Upper lobe of right lung (tissue), 1 donor: ENCODE results near the gene MSANTD1. TPM values are rescaled to one million over a fixed set of nuclear protein-coding genes. Genes with fewer than 3 reads are reported as not detected.
A peak's percentile ranks its signal among the peaks of the same experiment; 100 is the strongest.

Experiments used
- ATAC-seq: fragments of 200-7000 bp; cut with Tn5 transposase; one replicate; pipeline ENCODE4 v1.9.1; 2020; ENCODE audit warnings: mild to moderate bottlenecking, moderate library complexity
- DNase-seq: peaks from one replicate; pipeline ENCODE4 v3.0.0-alpha.2; 2020
- H3K27ac ChIP-seq: fragments of 200-600 bp; one replicate; pipeline ENCODE4 v1.8.0; 2022
- H3K27me3 ChIP-seq: fragments of 200-600 bp; one replicate; pipeline ENCODE4 v1.8.0; 2022; ENCODE audit warnings: mild to moderate bottlenecking
- H3K36me3 ChIP-seq: fragments of 200-600 bp; one replicate; pipeline ENCODE4 v1.8.0; 2022
- H3K4me1 ChIP-seq: fragments of 200-600 bp; one replicate; pipeline ENCODE4 v1.8.0; 2022
- H3K4me3 ChIP-seq: fragments of 200-600 bp; one replicate; pipeline ENCODE4 v1.8.0; 2022; ENCODE audit warnings: mild to moderate bottlenecking
- H3K9me3 ChIP-seq: fragments of 200-600 bp; one replicate; pipeline ENCODE4 v1.8.0; 2022
- CTCF ChIP-seq: fragments of 200-600 bp; IDR thresholded peaks from one replicate; pipeline ENCODE4 v1.8.0; 2022; ENCODE audit warnings: antibody characterized with exemption
- intact Hi-C: fragments of 100-400 bp; cut with DNase I; formaldehyde crosslinking; loops from one replicate; pipeline ENCODE4 v1.11.0; 2022
- total RNA-seq: library from RNA; stranded (reverse); fragmentation: NEBNext Ultra II Directional; extraction: Animal tissue kit (Norgen Biotek cat#: 25700); gene quantifications from one replicate; pipeline ENCODE4 v1.2.1, GENCODE V29; 2021
- donor health status: DM: no; HTN: yes; CAD: no; lungs with severe emphysema.

Gene MSANTD1
- total RNA-seq, 1 donor from 2014 or later: 1.0 TPM

- H3K27ac ChIP-seq: no peak overlapping the region
- intact Hi-C loops: no loop called here
- DNase-seq: peak; percentile 57
- ATAC-seq: peak; percentile 19
- H3K36me3 ChIP-seq: no peaks in the 10 kb centered on the region
- H3K4me1 ChIP-seq: peaks cover 51% of the 10 kb centered on the region
- no peaks in the 10 kb centered on the region for H3K9me3 ChIP-seq
- no peak overlapping the region for H3K4me3 ChIP-seq
- no peak for TF ChIP-seq CTCF
- H3K27me3 ChIP-seq: no peaks in the 10 kb centered on the region
These were observed 53.3 kb downstream of the MSANTD1 start for GRCh38 chr4:3302173-3302785.

- H3K4me3 ChIP-seq: no peak overlapping the region
- H3K9me3 ChIP-seq: no peaks in the 10 kb centered on the region
- H3K4me1 ChIP-seq: peaks cover 58% of the 10 kb centered on the region
- ATAC-seq: no peak
- DNase-seq: peak; percentile 58
- intact Hi-C loops: no loop called here
- no peaks in the 10 kb centered on the region for H3K36me3 ChIP-seq
- H3K27me3 ChIP-seq: no peaks in the 10 kb centered on the region
- no peak for TF ChIP-seq CTCF
- H3K27ac ChIP-seq: no peak overlapping the region
These were observed 54.0 kb downstream of the MSANTD1 start for GRCh38 chr4:3302786-3303564.

- ATAC-seq (no peak), DNase-seq (no peak)
- Histone ChIP-seq H3K9me3 (no peaks in the 10 kb centered on the region), H3K4me3 (no peak overlapping the region), H3K4me1 (peaks cover 58% of the 10 kb centered on the region), H3K27ac (no peak overlapping the region), H3K27me3 (no peaks in the 10 kb centered on the region), H3K36me3 (no peaks in the 10 kb centered on the region)
- intact Hi-C loops: no loop called here
- TF ChIP-seq CTCF: no peak
These were observed 54.5 kb downstream of the MSANTD1 start for GRCh38 chr4:3303565-3303824.

- intact Hi-C loops: no loop called here
- ATAC-seq (no peak), DNase-seq (peak; percentile 29)
- H3K36me3 ChIP-seq: no peaks in the 10 kb centered on the region
- no peak overlapping the region for H3K27ac ChIP-seq
- no peaks in the 10 kb centered on the region for H3K27me3 ChIP-seq
- no peak overlapping the region for H3K4me3 ChIP-seq
- no peaks in the 10 kb centered on the region for H3K9me3 ChIP-seq
- peaks cover 54% of the 10 kb centered on the region for H3K4me1 ChIP-seq
- no peak for TF ChIP-seq CTCF
These were observed 55.2 kb downstream of the MSANTD1 start for GRCh38 chr4:3303923-3304710.

- ATAC-seq (peak; percentile 7), DNase-seq (peak; percentile 56)
- H3K4me3 ChIP-seq: no peak overlapping the region
- no peaks in the 10 kb centered on the region for H3K9me3 ChIP-seq
- intact Hi-C loops: no loop called here
- H3K27ac ChIP-seq: peak overlapping the region; percentile 30
- H3K27me3 ChIP-seq: no peaks in the 10 kb centered on the region
- no peak for TF ChIP-seq CTCF
- no peaks in the 10 kb centered on the region for H3K36me3 ChIP-seq
- H3K4me1 ChIP-seq: peaks cover 48% of the 10 kb centered on the region
These were observed 56.1 kb downstream of the MSANTD1 start for GRCh38 chr4:3304831-3305609.
